B cell (primary cell): ENCODE results near the gene CUBN. TPM values are rescaled to one million over a fixed set of nuclear protein-coding genes. Genes with fewer than 3 reads are reported as not detected.

ENCODE experiments used
- ATAC-seq: fragments of 200-7000 bp; cut with Tn5 transposase; one replicate; pipeline ENCODE4 v1.10.0; 2021; ENCODE audit warnings: low read depth, mild to moderate bottlenecking, moderate number of reproducible peaks, moderate library complexity
- CTCF ChIA-PET: fragments of 350-600 bp; sonication (Branson Sonifier 250); formaldehyde crosslinking; loops from one replicate; lab custom pipeline; 2021; ENCODE audit warnings: antibody characterized with exemption, inconsistent platforms; lab: Charles Lee
- POLR2A ChIA-PET: fragments of 350-600 bp; sonication (Branson Sonifier 250); formaldehyde crosslinking; loops from one replicate; lab custom pipeline; 2021; ENCODE audit warnings: antibody characterized with exemption; lab: Charles Lee
- DNase-seq: peaks from one replicate; pipeline ENCODE4 v3.0.0; 2013
- H2AFZ ChIP-seq: 2 replicates; pipeline ENCODE4 v1.6.1; 2012; ENCODE audit warnings: mild to moderate bottlenecking, low read depth, low read length; ENCODE audit not compliant: insufficient read depth, poor library complexity, severe bottlenecking
- H3K27ac ChIP-seq, 2 donors: 1 replicate in 1 of 2; 2 replicates in 1 of 2; pipeline ENCODE4 v1.5.1; 2012 to 2013; ENCODE audit warnings: low read length in 2 of 2, mild to moderate bottlenecking in 2 of 2, moderate library complexity in 1 of 2
- H3K27me3 ChIP-seq, 4 experiments: fragments of 200-600 bp in 1 of 4; sonication (generic) in 1 of 4; replicated peaks in 1 of 4; 1 replicate in 2 of 4; 2 replicates in 2 of 4; pipeline versions ENCODE4 v1.6.1 to v1.7.0; 2013 to 2016; ENCODE audit warnings: low read length in 3 of 4, mild to moderate bottlenecking in 2 of 4, mixed read lengths in 1 of 4, moderate library complexity in 1 of 4; ENCODE audit not compliant: insufficient read depth in 4 of 4, control insufficient read depth in 3 of 4; ENCODE audit errors: control extremely low read depth in 1 of 4
- H3K36me3 ChIP-seq, 2 experiments: replicated peaks in 1 of 2; 1 replicate in 1 of 2; 2 replicates in 1 of 2; pipeline versions ENCODE4 v1.6.1 to v1.7.1; 2013; ENCODE audit warnings: low read length in 1 of 2; ENCODE audit not compliant: insufficient read depth in 2 of 2, control insufficient read depth in 1 of 2; ENCODE audit errors: control extremely low read depth in 1 of 2, extremely low read depth in 1 of 2
- H3K4me1 ChIP-seq, 2 donors: fragments of 200-600 bp in 1 of 2; sonication (generic) in 1 of 2; 1 replicate in 1 of 2; 2 replicates in 1 of 2; pipeline versions ENCODE4 v1.5.1 to v1.6.1; 2013 to 2017; ENCODE audit warnings: low read length in 2 of 2; ENCODE audit not compliant: control insufficient read depth in 2 of 2, insufficient read depth in 2 of 2
- H3K4me2 ChIP-seq: replicated peaks from 2 replicates; pipeline ENCODE3; 2012; ENCODE audit warnings: mild to moderate bottlenecking, low read depth, low read length; ENCODE audit not compliant: poor library complexity, severe bottlenecking
- H3K4me3 ChIP-seq, 5 experiments: fragments of 200-600 bp in 1 of 5; sonication (generic) in 1 of 5; 1 replicate in 3 of 5; 2 replicates in 2 of 5; pipeline versions ENCODE4 v1.5.1 to v1.7.0; 2011 to 2016; ENCODE audit warnings: low read length in 4 of 5, mild to moderate bottlenecking in 4 of 5, low read depth in 2 of 5, control low read depth in 1 of 5, moderate library complexity in 1 of 5; ENCODE audit not compliant: insufficient read depth in 1 of 5; ENCODE audit errors: control extremely low read depth in 1 of 5, extremely low read depth in 1 of 5
- H3K79me2 ChIP-seq: fragments of 200-600 bp; sonication (generic); one replicate; pipeline ENCODE4 v1.6.0; 2016; ENCODE audit warnings: low read length; ENCODE audit not compliant: control insufficient read depth, insufficient read depth
- H3K9ac ChIP-seq: fragments of 200-600 bp; sonication (generic); 2 replicates; pipeline ENCODE4 v1.6.1; 2017; ENCODE audit warnings: mild to moderate bottlenecking, low read length, moderate library complexity
- H3K9me3 ChIP-seq, 3 donors: one replicate each; pipeline versions ENCODE4 v1.6.1 to v1.7.1; 2013; ENCODE audit warnings: low read length in 2 of 3; ENCODE audit not compliant: control insufficient read depth in 2 of 3, insufficient read depth in 1 of 3; ENCODE audit errors: control extremely low read depth in 1 of 3
- H4K20me1 ChIP-seq: 2 replicates; pipeline ENCODE4 v1.6.0; 2012; ENCODE audit warnings: mild to moderate bottlenecking, low read length; ENCODE audit not compliant: insufficient read depth, control insufficient read depth, poor library complexity, severe bottlenecking
- H3K27ac Mint-ChIP-seq: one replicate; pipeline ENCODE4 v1.8.0; 2021; ENCODE audit warnings: mixed read lengths
- H3K27me3 Mint-ChIP-seq: one replicate; pipeline ENCODE4 v1.8.0; 2021; ENCODE audit warnings: mixed read lengths
- H3K4me1 Mint-ChIP-seq: one replicate; pipeline ENCODE4 v1.8.0; 2021; ENCODE audit warnings: mixed read lengths
- H3K4me3 Mint-ChIP-seq: one replicate; pipeline ENCODE4 v1.8.0; 2021; ENCODE audit warnings: mixed read lengths
- H3K9me3 Mint-ChIP-seq: one replicate; pipeline ENCODE4 v1.8.0; 2022; ENCODE audit warnings: mixed read lengths; ENCODE audit not compliant: insufficient read depth
- EZH2 ChIP-seq: IDR thresholded peaks from 2 replicates; pipeline ENCODE4 v1.6.1; 2012; ENCODE audit warnings: borderline replicate concordance, low read depth, mild to moderate bottlenecking, moderate library complexity, low read length; ENCODE audit not compliant: insufficient read depth, poor library complexity, severe bottlenecking
- WGBS: methylation state at CpG from one replicate; pipeline ENCODE4 v1.1.5; 2013; ENCODE audit warnings: missing lambda C conversion rate; ENCODE audit not compliant: insufficient coverage; 5-methylcytosine and 5-hydroxymethylcytosine counted together
- intact Hi-C: fragments of 100-400 bp; cut with micrococcal nuclease; formaldehyde crosslinking; loops from one replicate; pipeline ENCODE4 v1.10.0; 2022
- polyA plus RNA-seq: library from polyadenylated mRNA; depleted of rRNA; stranded (reverse); fragments of >200 nt; gene quantifications from 2 replicates; pipeline ENCODE4 v1.2.3, GENCODE V29; 2012
- total RNA-seq, 2 donors: library from RNA; stranded (reverse); fragments of 120-200 nt in 1 of 2; gene quantifications; 1 replicate in 1 of 2; 2 replicates in 1 of 2; pipeline versions ENCODE4 v1.2.3 to v1.2.4, GENCODE V29; 2013 to 2022
- TF ChIP-seq, protein P1 (sequence below): fragments of 200-600 bp; IDR thresholded peaks from one replicate; pipeline ENCODE4 v1.8.0; 2022; ENCODE audit warnings: antibody characterized with exemption, mild to moderate bottlenecking

The CUBN gene
- total and polyA plus RNA-seq, 2 donors (not counting 1 experiment from before 2014, with no cell fraction given) = 4.2 to 5.7 TPM

DNA sequence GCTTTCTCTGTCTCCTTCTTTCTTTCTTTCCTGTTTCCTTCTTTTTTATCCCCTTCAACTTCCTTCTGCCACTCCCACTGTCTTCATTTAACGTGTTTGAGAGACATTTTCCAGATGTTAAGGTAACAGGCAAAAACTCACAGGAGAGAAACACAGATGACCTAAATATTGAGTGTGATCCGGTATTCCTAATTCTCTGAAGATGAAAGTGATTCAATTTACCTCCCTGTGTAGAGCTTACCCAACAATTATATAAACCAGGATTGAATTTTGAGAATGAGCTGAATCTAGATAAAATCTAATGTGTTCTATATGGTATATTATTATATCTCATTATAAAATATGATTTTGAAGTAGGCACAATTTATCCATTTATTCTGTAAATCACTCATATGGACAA is 265.8 kb downstream of the CUBN start:
- Histone ChIP-seq H2AFZ (no peak overlapping the region), H3K9ac (no peak overlapping the region), H3K27ac (no peak overlapping the region), H3K79me2 (no peaks in the 10 kb centered on the region), H3K9me3 (peaks cover 0 to 6% (median 0%) of the 10 kb centered on the region in 3 donors), H3K4me3 (no peak overlapping the region), H3K27me3 (peaks cover 0 to 6% (median 0%) of the 10 kb centered on the region in 4 experiments), H3K4me2 (no peak overlapping the region), H3K4me1 (no peaks in the 10 kb centered on the region), H3K36me3 (no peaks in the 10 kb centered on the region), H4K20me1 (no peaks in the 10 kb centered on the region)
- DNase-seq (no peak), ATAC-seq (no peak)
- peaks cover 10% of the 10 kb centered on the region for H3K27me3 Mint-ChIP-seq
- H3K4me1 Mint-ChIP-seq = no peaks in the 10 kb centered on the region
- POLR2A ChIA-PET = no interaction called here
- H3K9me3 Mint-ChIP-seq = peaks cover 5% of the 10 kb centered on the region
- H3K27ac Mint-ChIP-seq = no peak overlapping the region
- CTCF ChIA-PET = no interaction called here
- intact Hi-C loops = no loop called here
- no peak for TF ChIP-seq EZH2
- TF ChIP-seq, protein P1, sequence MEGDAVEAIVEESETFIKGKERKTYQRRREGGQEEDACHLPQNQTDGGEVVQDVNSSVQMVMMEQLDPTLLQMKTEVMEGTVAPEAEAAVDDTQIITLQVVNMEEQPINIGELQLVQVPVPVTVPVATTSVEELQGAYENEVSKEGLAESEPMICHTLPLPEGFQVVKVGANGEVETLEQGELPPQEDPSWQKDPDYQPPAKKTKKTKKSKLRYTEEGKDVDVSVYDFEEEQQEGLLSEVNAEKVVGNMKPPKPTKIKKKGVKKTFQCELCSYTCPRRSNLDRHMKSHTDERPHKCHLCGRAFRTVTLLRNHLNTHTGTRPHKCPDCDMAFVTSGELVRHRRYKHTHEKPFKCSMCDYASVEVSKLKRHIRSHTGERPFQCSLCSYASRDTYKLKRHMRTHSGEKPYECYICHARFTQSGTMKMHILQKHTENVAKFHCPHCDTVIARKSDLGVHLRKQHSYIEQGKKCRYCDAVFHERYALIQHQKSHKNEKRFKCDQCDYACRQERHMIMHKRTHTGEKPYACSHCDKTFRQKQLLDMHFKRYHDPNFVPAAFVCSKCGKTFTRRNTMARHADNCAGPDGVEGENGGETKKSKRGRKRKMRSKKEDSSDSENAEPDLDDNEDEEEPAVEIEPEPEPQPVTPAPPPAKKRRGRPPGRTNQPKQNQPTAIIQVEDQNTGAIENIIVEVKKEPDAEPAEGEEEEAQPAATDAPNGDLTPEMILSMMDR = no peak
- no CpG with 5 or more reads among the region's 2 CpGs for WGBS
- H3K4me3 Mint-ChIP-seq = no peak overlapping the region

DNA sequence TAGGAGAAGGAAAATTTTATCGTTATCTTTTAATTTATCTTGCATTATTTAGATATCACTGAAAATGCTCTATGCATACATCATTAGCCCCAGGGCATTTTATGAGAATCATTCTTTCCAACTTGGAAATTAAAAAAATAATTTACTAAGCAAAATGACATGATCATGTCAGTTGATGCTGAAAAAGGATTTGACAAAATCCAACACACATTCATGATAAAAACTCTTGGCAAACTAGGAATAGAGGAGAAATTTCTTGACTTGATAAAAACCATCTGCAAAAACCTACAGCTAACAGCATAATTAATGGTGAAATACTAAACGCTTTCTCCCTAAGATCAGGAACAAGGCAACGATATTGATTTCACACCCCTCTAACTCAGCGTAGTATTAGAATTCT is 272.2 kb downstream of the CUBN start:
- DNase-seq (no peak), ATAC-seq (no peak)
- Mint-ChIP-seq H3K27ac (no peak overlapping the region), H3K4me3 (no peak overlapping the region), H3K9me3 (peaks cover 5% of the 10 kb centered on the region), H3K27me3 (peaks cover 10% of the 10 kb centered on the region), H3K4me1 (no peaks in the 10 kb centered on the region)
- no peaks in the 10 kb centered on the region for H3K9me3 ChIP-seq
- no peaks in the 10 kb centered on the region for H3K4me1 ChIP-seq
- no peak overlapping the region for H3K4me2 ChIP-seq
- no CpG with 5 or more reads among the region's 4 CpGs for WGBS
- H3K27me3 ChIP-seq = no peaks in the 10 kb centered on the region
- no peak overlapping the region for H3K4me3 ChIP-seq
- CTCF ChIA-PET = interaction anchor here (0.9 to 1.0 kb wide), 2 partner anchors 11 to 399 kb away, joined by 3 to 4 read pairs; no protein-coding TSS in a partner anchor
- intact Hi-C loops = no loop called here
- no peak overlapping the region for H3K9ac ChIP-seq
- H4K20me1 ChIP-seq = no peaks in the 10 kb centered on the region
- H3K27ac ChIP-seq = no peak overlapping the region
- POLR2A ChIA-PET = no interaction called here
- TF ChIP-seq EZH2 = no peak
- no peaks in the 10 kb centered on the region for H3K79me2 ChIP-seq
- H3K36me3 ChIP-seq = no peaks in the 10 kb centered on the region
- H2AFZ ChIP-seq = no peak overlapping the region
